BLaER1 treated with 17β-estradiol and CSF1 and Interleukin-3, amounts not matched to agents 10 nM and 100 nM (cell line): Measurements from ENCODE around the gene ANP32D.
"Not testable (repeated sequence)": the region's sequence is repeated elsewhere in the genome, so short reads cannot be mapped to it uniquely, and the experiment has no call there.

ENCODE experiments used
- H3K27ac ChIP-seq, 11 experiments: shearing (Covaris generic); formaldehyde crosslinking; 2 replicates each; pipeline ENCODE4 v1.8.1; 2022
- H3K27me3 ChIP-seq, 11 experiments: shearing (Covaris generic); formaldehyde crosslinking; 2 replicates each; pipeline ENCODE4 v1.8.1; 2022
- H3K36me3 ChIP-seq, 11 experiments: shearing (Covaris generic); formaldehyde crosslinking; 2 replicates each; pipeline ENCODE4 v1.8.1; 2022
- H3K4me1 ChIP-seq, 10 experiments: shearing (Covaris generic); formaldehyde crosslinking; 2 replicates each; pipeline ENCODE4 v1.8.1; 2022
- H3K4me2 ChIP-seq, 11 experiments: shearing (Covaris generic); formaldehyde crosslinking; 2 replicates each; pipeline ENCODE4 v1.8.1; 2022
- H3K4me3 ChIP-seq, 10 experiments: shearing (Covaris generic); formaldehyde crosslinking; 2 replicates each; pipeline ENCODE4 v1.8.1; 2022
- H3K9ac ChIP-seq, 11 experiments: shearing (Covaris generic); formaldehyde crosslinking; 2 replicates each; pipeline ENCODE4 v1.8.1; 2022
- H3K9me3 ChIP-seq, 11 experiments: shearing (Covaris generic); formaldehyde crosslinking; replicated peaks in 1 of 11; 2 replicates each; pipeline ENCODE4 v1.8.1; 2022
- H4K20me1 ChIP-seq, 11 experiments: shearing (Covaris generic); formaldehyde crosslinking; 2 replicates each; pipeline ENCODE4 v1.8.1; 2022
- Cebpa-rat ChIP-seq, 11 experiments: shearing (Covaris generic); IDR thresholded peaks; 2 replicates each; pipeline ENCODE4 v1.8.1; 2022

ANP32D gene

GRCh38 chr12:48451372-48451771, 21.0 kb upstream of the ANP32D start:
- H3K9ac ChIP-seq: no peak overlapping the region
- peaks cover 0 to 24% (median 2%) of the 10 kb centered on the region in 10 experiments; a peak in 15 of 20 replicates for H3K4me1 ChIP-seq
- no peaks in the 10 kb centered on the region for H3K27me3 ChIP-seq
- H3K27ac ChIP-seq: no peak overlapping the region
- no peak overlapping the region for H3K4me2 ChIP-seq
- H3K4me3 ChIP-seq: no peak overlapping the region
- no peaks in the 10 kb centered on the region for H4K20me1 ChIP-seq
- peaks cover 5 to 23% (median 11%) of the 10 kb centered on the region in 11 experiments; a peak in 20 of 22 replicates for H3K9me3 ChIP-seq
- H3K36me3 ChIP-seq: no peaks in the 10 kb centered on the region; a peak in 1 of 22 replicates
- TF ChIP-seq Cebpa-rat (IDR thresholded peaks at IDR 0.05): no peak

GRCh38 chr12:48452961-48453360, 19.4 kb upstream of the ANP32D start:
- not testable (repeated sequence) for H3K27ac ChIP-seq, H3K4me3 ChIP-seq, H3K27me3 ChIP-seq, H3K4me1 ChIP-seq, H3K9ac ChIP-seq, H3K36me3 ChIP-seq, H4K20me1 ChIP-seq, H3K4me2 ChIP-seq
- H3K9me3 ChIP-seq: peaks cover 5 to 23% (median 11%) of the 10 kb centered on the region in 11 experiments; a peak in 20 of 22 replicates

GRCh38 chr12:48454667-48455066, 17.7 kb upstream of the ANP32D start:
- Histone ChIP-seq H3K36me3 (no peaks in the 10 kb centered on the region; a peak in 1 of 22 replicates), H4K20me1 (no peaks in the 10 kb centered on the region), H3K4me2 (no peak overlapping the region), H3K9me3 (peaks cover 3 to 12% (median 9%) of the 10 kb centered on the region in 11 experiments; a peak in 20 of 22 replicates), H3K27ac (no peak overlapping the region), H3K27me3 (no peaks in the 10 kb centered on the region), H3K4me1 (peaks cover 0 to 8% (median 0%) of the 10 kb centered on the region in 10 experiments; a peak in 1 of 20 replicates), H3K9ac (no peak overlapping the region), H3K4me3 (no peak overlapping the region)
- TF ChIP-seq Cebpa-rat (IDR thresholded peaks at IDR 0.05): no peak

- no peak overlapping the region for H3K27ac ChIP-seq
- peaks cover 0 to 8% (median 4%) of the 10 kb centered on the region in 11 experiments; a peak in 11 of 22 replicates for H3K9me3 ChIP-seq
- H4K20me1 ChIP-seq: no peaks in the 10 kb centered on the region
- no peak overlapping the region for H3K9ac ChIP-seq
- no peak overlapping the region for H3K4me2 ChIP-seq
- H3K36me3 ChIP-seq: no peaks in the 10 kb centered on the region
- H3K27me3 ChIP-seq: no peaks in the 10 kb centered on the region
- TF ChIP-seq Cebpa-rat (IDR thresholded peaks at IDR 0.05): no peak
- H3K4me1 ChIP-seq: peaks cover 0 to 8% (median 0%) of the 10 kb centered on the region in 10 experiments; a peak in 1 of 20 replicates
- H3K4me3 ChIP-seq: no peak overlapping the region
Measured at GRCh38 chr12:48455116-48455515, 17.2 kb upstream of the ANP32D start.

GRCh38 chr12:48459259-48459658, 13.1 kb upstream of the ANP32D start:
- H4K20me1 ChIP-seq: no peaks in the 10 kb centered on the region
- H3K27ac ChIP-seq: no peak overlapping the region
- no peak overlapping the region for H3K4me3 ChIP-seq
- no peak overlapping the region for H3K9ac ChIP-seq
- no peaks in the 10 kb centered on the region for H3K27me3 ChIP-seq
- H3K4me1 ChIP-seq: no peaks in the 10 kb centered on the region
- no peak overlapping the region for H3K4me2 ChIP-seq
- TF ChIP-seq Cebpa-rat (IDR thresholded peaks at IDR 0.05): no peak
- H3K36me3 ChIP-seq: no peaks in the 10 kb centered on the region
- no peaks in the 10 kb centered on the region; a peak in 1 of 22 replicates for H3K9me3 ChIP-seq

GRCh38 chr12:48469027-48469426, 3.3 kb upstream of the ANP32D start:
- not testable (repeated sequence) for H3K4me1 ChIP-seq, H3K4me3 ChIP-seq, H3K36me3 ChIP-seq, H4K20me1 ChIP-seq, H3K27me3 ChIP-seq, H3K27ac ChIP-seq, H3K4me2 ChIP-seq, H3K9ac ChIP-seq
- H3K9me3 ChIP-seq: peaks cover 45 to 65% (median 52%) of the 10 kb centered on the region in 11 experiments

GRCh38 chr12:48473061-48473460, 702 bp downstream of the ANP32D start:
- Histone ChIP-seq H3K4me3 (no peak overlapping the region), H3K9ac (no peak overlapping the region), H3K36me3 (no peaks in the 10 kb centered on the region), H3K4me2 (no peak overlapping the region), H4K20me1 (no peaks in the 10 kb centered on the region), H3K27me3 (no peaks in the 10 kb centered on the region), H3K9me3 (peaks cover 36 to 52% (median 45%) of the 10 kb centered on the region in 11 experiments), H3K4me1 (no peaks in the 10 kb centered on the region), H3K27ac (no peak overlapping the region)
- no peak for TF ChIP-seq Cebpa-rat (IDR thresholded peaks at IDR 0.05)

- H4K20me1 ChIP-seq, H3K36me3 ChIP-seq, H3K27ac ChIP-seq, H3K27me3 ChIP-seq, H3K4me1 ChIP-seq, H3K4me2 ChIP-seq, H3K9ac ChIP-seq, H3K4me3 ChIP-seq: not testable (repeated sequence)
- H3K9me3 ChIP-seq: peaks cover 24 to 38% (median 31%) of the 10 kb centered on the region in 11 experiments
Measured at GRCh38 chr12:48474497-48474896, 2.1 kb downstream of the ANP32D start.

- no peak within 1 kb of the TSS for H3K9ac ChIP-seq
- no peaks in the 10 kb centered on the region for H4K20me1 ChIP-seq
- H3K27ac ChIP-seq: no peak within 1 kb of the TSS
- H3K27me3 ChIP-seq: no peaks in the 10 kb centered on the region
- no peak within 1 kb of the TSS for H3K4me3 ChIP-seq
- peaks cover 0 to 6% (median 0%) of the 10 kb centered on the region in 11 experiments; a peak in 5 of 22 replicates for H3K9me3 ChIP-seq
- no peak within 1 kb of the TSS for H3K4me2 ChIP-seq
- no peak for TF ChIP-seq Cebpa-rat (IDR thresholded peaks at IDR 0.05)
- no peaks in the 10 kb centered on the region for H3K36me3 ChIP-seq
- no peaks in the 10 kb centered on the region for H3K4me1 ChIP-seq
Measured at GRCh38 chr12:48482198-48482597, 9.8 kb downstream of the ANP32D start, which contains the start of gene C12orf54. TSS of gene C12orf54 (plus strand) at chr12:48482498. CDS start at chr12:48483297, 799 bp downstream.

- Histone ChIP-seq H3K27me3 (no peaks in the 10 kb centered on the region), H3K9me3 (peaks cover 0 to 6% (median 0%) of the 10 kb centered on the region in 11 experiments; a peak in 5 of 22 replicates), H3K36me3 (no peaks in the 10 kb centered on the region), H3K4me3 (no peak overlapping the region), H3K4me2 (no peak overlapping the region), H3K4me1 (no peaks in the 10 kb centered on the region), H3K27ac (no peak overlapping the region), H3K9ac (no peak overlapping the region), H4K20me1 (no peaks in the 10 kb centered on the region)
- TF ChIP-seq Cebpa-rat (IDR thresholded peaks at IDR 0.05): no peak
Measured at GRCh38 chr12:48482930-48483329, 10.6 kb downstream of the ANP32D start.
